Measurements from ENCODE around the gene REEP1.

DNA sequence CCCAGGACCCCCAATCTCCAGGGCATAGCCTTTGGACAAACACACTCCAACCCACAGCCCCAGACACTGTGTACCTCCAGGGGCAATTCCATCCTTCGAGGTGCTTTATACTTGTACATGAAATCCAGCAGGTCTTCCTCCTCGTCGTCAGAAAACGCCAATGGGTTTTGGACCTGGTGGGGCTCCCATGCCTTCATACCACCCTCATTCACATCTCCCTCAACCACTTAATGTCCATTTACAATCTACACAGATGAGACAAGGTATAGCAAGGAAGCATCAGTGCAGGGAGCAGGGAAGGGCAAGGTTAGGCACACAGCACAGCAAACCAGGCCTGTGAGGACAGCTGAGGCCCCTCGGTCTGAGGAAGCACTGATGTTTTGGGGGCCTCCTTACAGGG lies 117.5 kb downstream of the REEP1 start:
- TF ChIP-seq, protein P1, sequence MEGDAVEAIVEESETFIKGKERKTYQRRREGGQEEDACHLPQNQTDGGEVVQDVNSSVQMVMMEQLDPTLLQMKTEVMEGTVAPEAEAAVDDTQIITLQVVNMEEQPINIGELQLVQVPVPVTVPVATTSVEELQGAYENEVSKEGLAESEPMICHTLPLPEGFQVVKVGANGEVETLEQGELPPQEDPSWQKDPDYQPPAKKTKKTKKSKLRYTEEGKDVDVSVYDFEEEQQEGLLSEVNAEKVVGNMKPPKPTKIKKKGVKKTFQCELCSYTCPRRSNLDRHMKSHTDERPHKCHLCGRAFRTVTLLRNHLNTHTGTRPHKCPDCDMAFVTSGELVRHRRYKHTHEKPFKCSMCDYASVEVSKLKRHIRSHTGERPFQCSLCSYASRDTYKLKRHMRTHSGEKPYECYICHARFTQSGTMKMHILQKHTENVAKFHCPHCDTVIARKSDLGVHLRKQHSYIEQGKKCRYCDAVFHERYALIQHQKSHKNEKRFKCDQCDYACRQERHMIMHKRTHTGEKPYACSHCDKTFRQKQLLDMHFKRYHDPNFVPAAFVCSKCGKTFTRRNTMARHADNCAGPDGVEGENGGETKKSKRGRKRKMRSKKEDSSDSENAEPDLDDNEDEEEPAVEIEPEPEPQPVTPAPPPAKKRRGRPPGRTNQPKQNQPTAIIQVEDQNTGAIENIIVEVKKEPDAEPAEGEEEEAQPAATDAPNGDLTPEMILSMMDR (conservative IDR thresholded peaks at IDR 0.05) = no peak
- no peak for TF ChIP-seq EZH2 (IDR thresholded peaks at IDR 0.05; ENCODE audit: low read depth)

Measured in PC-9 (cell line).